Neural progenitor cell (in vitro differentiated cells): Measurements from ENCODE around the gene RIC8B.

Source experiments
- EZH2 ChIP-seq: fragments of 200-600 bp; sonication (generic); IDR thresholded peaks from 2 replicates; pipeline ENCODE4 v1.6.1; 2017; ENCODE audit warnings: antibody characterized with exemption, mild to moderate bottlenecking, moderate library complexity
- EZH2phosphoT487 ChIP-seq: fragments of 200-600 bp; sonication (generic); IDR thresholded peaks from 2 replicates; pipeline ENCODE4 v1.6.1; 2017; ENCODE audit warnings: antibody characterized with exemption
- TF ChIP-seq, protein P1 (sequence below): fragments of 200-600 bp; sonication (generic); IDR thresholded peaks from 2 replicates; pipeline ENCODE4 v1.5.1; 2017; ENCODE audit warnings: antibody characterized with exemption, mild to moderate bottlenecking

DNA sequence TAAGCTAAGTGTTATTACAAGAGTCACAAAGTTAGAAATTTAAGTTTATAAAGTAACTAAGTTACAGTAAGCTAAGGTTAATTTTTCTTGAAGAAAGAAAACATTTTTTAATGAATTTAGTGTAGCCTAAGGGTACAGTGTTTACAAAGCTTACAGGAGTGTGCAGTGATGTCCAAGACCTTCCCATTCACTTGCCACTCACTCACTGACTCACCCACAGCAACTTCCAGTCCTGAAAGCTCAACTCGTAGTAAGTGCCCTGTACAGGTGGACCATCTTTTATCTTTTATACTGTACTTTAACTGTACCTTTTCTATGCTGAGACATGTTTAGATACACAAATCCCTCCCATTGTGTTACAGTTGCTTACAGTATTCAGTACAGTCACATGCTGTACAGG is 120.3 kb downstream of the RIC8B start:
- TF ChIP-seq, protein P1, sequence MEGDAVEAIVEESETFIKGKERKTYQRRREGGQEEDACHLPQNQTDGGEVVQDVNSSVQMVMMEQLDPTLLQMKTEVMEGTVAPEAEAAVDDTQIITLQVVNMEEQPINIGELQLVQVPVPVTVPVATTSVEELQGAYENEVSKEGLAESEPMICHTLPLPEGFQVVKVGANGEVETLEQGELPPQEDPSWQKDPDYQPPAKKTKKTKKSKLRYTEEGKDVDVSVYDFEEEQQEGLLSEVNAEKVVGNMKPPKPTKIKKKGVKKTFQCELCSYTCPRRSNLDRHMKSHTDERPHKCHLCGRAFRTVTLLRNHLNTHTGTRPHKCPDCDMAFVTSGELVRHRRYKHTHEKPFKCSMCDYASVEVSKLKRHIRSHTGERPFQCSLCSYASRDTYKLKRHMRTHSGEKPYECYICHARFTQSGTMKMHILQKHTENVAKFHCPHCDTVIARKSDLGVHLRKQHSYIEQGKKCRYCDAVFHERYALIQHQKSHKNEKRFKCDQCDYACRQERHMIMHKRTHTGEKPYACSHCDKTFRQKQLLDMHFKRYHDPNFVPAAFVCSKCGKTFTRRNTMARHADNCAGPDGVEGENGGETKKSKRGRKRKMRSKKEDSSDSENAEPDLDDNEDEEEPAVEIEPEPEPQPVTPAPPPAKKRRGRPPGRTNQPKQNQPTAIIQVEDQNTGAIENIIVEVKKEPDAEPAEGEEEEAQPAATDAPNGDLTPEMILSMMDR = no peak
- TF ChIP-seq EZH2 = no peak
- no peak for TF ChIP-seq EZH2phosphoT487
